ENCODE data around the gene GOLGA6L1. TPM values are rescaled to one million over a fixed set of nuclear protein-coding genes. Genes with fewer than 3 reads are reported as not detected.
"Not testable (repeated sequence)": the region's sequence is repeated elsewhere in the genome, so short reads cannot be mapped to it uniquely, and the experiment has no call there.

GOLGA6L1 gene
- total RNA-seq, 1 donor from 2014 or later: not detected

- not testable (repeated sequence) for DNase-seq (ENCODE audit: low spot score); H3K79me2 ChIP-seq (ENCODE audit: low read depth); H3K4me1 ChIP-seq; H3K9ac ChIP-seq; H3K36me3 ChIP-seq; H3K27ac ChIP-seq; H3K27me3 Mint-ChIP-seq (ENCODE audit: insufficient read depth, low read depth); H3F3A ChIP-seq (ENCODE audit: low read depth); H3K9me3 Mint-ChIP-seq; H3K4me3 ChIP-seq; H3K4me2 ChIP-seq; H2AFZ ChIP-seq (replicated peaks); H3K4me1 Mint-ChIP-seq; H3K9me3 ChIP-seq (ENCODE audit: low read depth); H3K4me3 Mint-ChIP-seq; H4K20me1 ChIP-seq (ENCODE audit: low read depth); H3K36me3 Mint-ChIP-seq; H3K27me3 ChIP-seq; H3K27ac Mint-ChIP-seq
These were observed 3.8 kb downstream of the GOLGA6L1 start for GRCh38 chr15:23132787-23133186.

DNA sequence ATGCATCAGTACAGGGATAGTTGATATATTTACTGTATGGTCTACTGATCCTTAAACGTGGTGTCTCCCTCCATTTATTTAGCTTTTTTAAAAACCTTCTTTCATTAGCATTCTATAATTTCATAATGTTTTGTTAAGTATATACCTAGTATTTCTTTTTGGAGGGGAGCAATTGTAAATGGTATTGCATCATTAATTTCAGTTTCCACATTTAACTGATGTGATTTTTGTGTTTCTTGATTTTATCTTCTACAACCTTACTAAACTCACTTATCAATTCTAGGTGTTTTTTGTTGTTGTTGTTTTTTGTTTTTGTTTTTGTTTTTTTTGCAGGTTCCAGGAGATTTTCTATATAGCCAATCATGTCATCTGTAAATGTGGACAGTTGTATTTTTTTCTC is 18.4 kb downstream of the GOLGA6L1 start:
- H3K27me3 Mint-ChIP-seq (ENCODE audit: insufficient read depth, low read depth): no peaks in the 10 kb centered on the region
- no peaks in the 10 kb centered on the region for H3K36me3 Mint-ChIP-seq
- Histone ChIP-seq H2AFZ (replicated peaks) (no peak overlapping the region), H3K4me3 (no peak overlapping the region), H3F3A (ENCODE audit: low read depth) (no peaks in the 10 kb centered on the region), H3K9me3 (ENCODE audit: low read depth) (no peaks in the 10 kb centered on the region), H3K27ac (no peak overlapping the region), H3K9ac (no peak overlapping the region), H3K36me3 (no peaks in the 10 kb centered on the region), H4K20me1 (ENCODE audit: low read depth) (no peaks in the 10 kb centered on the region), H3K27me3 (no peaks in the 10 kb centered on the region), H3K79me2 (ENCODE audit: low read depth) (no peaks in the 10 kb centered on the region), H3K4me2 (no peak overlapping the region), H3K4me1 (no peaks in the 10 kb centered on the region)
- no peak for DNase-seq (ENCODE audit: low spot score)
- H3K27ac Mint-ChIP-seq: no peak overlapping the region
- no peaks in the 10 kb centered on the region for H3K9me3 Mint-ChIP-seq
- H3K4me1 Mint-ChIP-seq: no peaks in the 10 kb centered on the region
- no peak overlapping the region for H3K4me3 Mint-ChIP-seq
- TF ChIP-seq CTCF (IDR thresholded peaks at IDR 0.05) (no peak), EZH2phosphoT487 (IDR thresholded peaks at IDR 0.05) (no peak), EZH2 (IDR thresholded peaks at IDR 0.05) (no peak)

DNA sequence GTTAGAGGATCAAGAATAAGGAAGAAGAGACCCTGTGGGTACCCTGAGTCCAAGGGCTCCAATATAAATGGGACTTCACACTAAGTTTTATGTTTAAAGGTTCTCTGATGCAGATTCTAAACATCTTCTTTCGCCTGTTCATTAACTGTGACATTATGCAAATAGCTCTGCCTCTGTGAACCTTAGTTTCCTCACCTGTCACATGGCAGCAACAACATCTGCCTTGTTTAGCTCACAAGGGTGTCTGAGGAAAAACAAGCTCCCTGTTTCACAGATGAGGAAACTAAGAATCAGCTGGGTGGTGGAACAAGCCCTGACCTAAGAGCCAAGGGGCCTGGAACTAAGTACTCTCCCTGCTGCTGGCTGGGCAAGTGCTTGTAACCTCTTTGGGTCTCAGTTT is 40.8 kb downstream of the GOLGA6L1 start:
- no peak overlapping the region for H3K4me3 ChIP-seq

GRCh38 chr15:23083115-23083514 is 53.5 kb downstream of the GOLGA6L1 start:
- Mint-ChIP-seq H3K9me3 (peaks cover 4% of the 10 kb centered on the region), H3K27ac (no peak overlapping the region), H3K4me3 (no peak overlapping the region), H3K4me1 (no peaks in the 10 kb centered on the region), H3K27me3 (ENCODE audit: insufficient read depth, low read depth) (no peaks in the 10 kb centered on the region), H3K36me3 (no peaks in the 10 kb centered on the region)
- no peak overlapping the region for H3K27ac ChIP-seq
- H3K27me3 ChIP-seq: no peaks in the 10 kb centered on the region
- no peak overlapping the region for H3K4me2 ChIP-seq
- no peak overlapping the region for H3K4me3 ChIP-seq
- TF ChIP-seq EZH2phosphoT487 (IDR thresholded peaks at IDR 0.05) (no peak), EZH2 (IDR thresholded peaks at IDR 0.05) (no peak), CTCF (IDR thresholded peaks at IDR 0.05) (no peak)
- no peaks in the 10 kb centered on the region for H3K79me2 ChIP-seq (ENCODE audit: low read depth)
- H3F3A ChIP-seq (ENCODE audit: low read depth): no peaks in the 10 kb centered on the region
- no peaks in the 10 kb centered on the region for H3K9me3 ChIP-seq (ENCODE audit: low read depth)
- no peaks in the 10 kb centered on the region for H3K36me3 ChIP-seq
- H2AFZ ChIP-seq (replicated peaks): no peak overlapping the region
- H3K4me1 ChIP-seq: no peaks in the 10 kb centered on the region
- H4K20me1 ChIP-seq (ENCODE audit: low read depth): no peaks in the 10 kb centered on the region
- H3K9ac ChIP-seq: no peak overlapping the region
- DNase-seq (ENCODE audit: low spot score): no peak

More for the DNA sequence above, 40.8 kb downstream of the GOLGA6L1 start:
- no peaks in the 10 kb centered on the region for H3K4me1 Mint-ChIP-seq
- H3K27ac Mint-ChIP-seq: no peak overlapping the region
- Histone ChIP-seq H3K79me2 (ENCODE audit: low read depth) (no peaks in the 10 kb centered on the region), H3K36me3 (no peaks in the 10 kb centered on the region), H3K9ac (no peak overlapping the region), H3K27me3 (no peaks in the 10 kb centered on the region), H3K27ac (no peak overlapping the region), H4K20me1 (ENCODE audit: low read depth) (no peaks in the 10 kb centered on the region), H2AFZ (replicated peaks) (no peak overlapping the region), H3K4me2 (no peak overlapping the region), H3F3A (ENCODE audit: low read depth) (no peaks in the 10 kb centered on the region), H3K9me3 (ENCODE audit: low read depth) (no peaks in the 10 kb centered on the region), H3K4me1 (no peaks in the 10 kb centered on the region)
- TF ChIP-seq EZH2phosphoT487 (IDR thresholded peaks at IDR 0.05): no peak
- TF ChIP-seq CTCF (IDR thresholded peaks at IDR 0.05): no peak
- no peak for TF ChIP-seq EZH2 (IDR thresholded peaks at IDR 0.05)
- H3K9me3 Mint-ChIP-seq: no peaks in the 10 kb centered on the region
- peaks cover 2% of the 10 kb centered on the region for H3K27me3 Mint-ChIP-seq (ENCODE audit: insufficient read depth, low read depth)
- DNase-seq (ENCODE audit: low spot score): no peak
- H3K4me3 Mint-ChIP-seq: no peak overlapping the region
- H3K36me3 Mint-ChIP-seq: no peaks in the 10 kb centered on the region

GRCh38 chr15:23081996-23082737 is 54.5 kb downstream of the GOLGA6L1 start:
- not testable (repeated sequence) for H3K9me3 ChIP-seq (ENCODE audit: low read depth)

More at GRCh38 chr15:23081996-23082737, 54.5 kb downstream of the GOLGA6L1 start:
- H3K4me3 Mint-ChIP-seq; H3K79me2 ChIP-seq (ENCODE audit: low read depth); H3K27ac Mint-ChIP-seq; H4K20me1 ChIP-seq (ENCODE audit: low read depth); H3K4me1 Mint-ChIP-seq; H3K4me3 ChIP-seq; H3K4me1 ChIP-seq; H3K9ac ChIP-seq; H3K27me3 ChIP-seq; H3K27ac ChIP-seq; H2AFZ ChIP-seq (replicated peaks); H3F3A ChIP-seq (ENCODE audit: low read depth); H3K36me3 ChIP-seq; H3K36me3 Mint-ChIP-seq; H3K4me2 ChIP-seq; H3K9me3 Mint-ChIP-seq; H3K27me3 Mint-ChIP-seq (ENCODE audit: insufficient read depth, low read depth); DNase-seq (ENCODE audit: low spot score): not testable (repeated sequence)
